Lower lobe of right lung (tissue), 2 donors: Measurements from ENCODE around the gene DENND5A. TPM values are rescaled to one million over a fixed set of nuclear protein-coding genes. Genes with fewer than 3 reads are reported as not detected.
"Not testable (repeated sequence)": the region's sequence is repeated elsewhere in the genome, so short reads cannot be mapped to it uniquely, and the experiment has no call there.

Experiments
- ATAC-seq, 2 donors: fragments of 200-7000 bp; cut with Tn5 transposase; one replicate each; pipeline ENCODE4 v1.9.1; 2020 to 2022; ENCODE audit warnings: mild to moderate bottlenecking in 2 of 2, moderate library complexity in 2 of 2
- DNase-seq: peaks from one replicate; pipeline ENCODE4 v3.0.0-alpha.2; 2020
- H3K27ac ChIP-seq: fragments of 200-600 bp; one replicate; pipeline ENCODE4 v1.8.0; 2022
- H3K27me3 ChIP-seq: fragments of 200-600 bp; one replicate; pipeline ENCODE4 v1.8.0; 2022; ENCODE audit warnings: low read depth
- H3K36me3 ChIP-seq: fragments of 200-600 bp; one replicate; pipeline ENCODE4 v1.8.0; 2022; ENCODE audit warnings: mild to moderate bottlenecking
- H3K4me1 ChIP-seq: fragments of 200-600 bp; one replicate; pipeline ENCODE4 v1.8.0; 2022
- H3K4me3 ChIP-seq: fragments of 200-600 bp; one replicate; pipeline ENCODE4 v1.8.0; 2022; ENCODE audit warnings: mild to moderate bottlenecking
- H3K9me3 ChIP-seq: fragments of 200-600 bp; one replicate; pipeline ENCODE4 v1.8.0; 2022
- CTCF ChIP-seq: fragments of 200-600 bp; IDR thresholded peaks from one replicate; pipeline ENCODE4 v1.8.0; 2022; ENCODE audit warnings: antibody characterized with exemption, mild to moderate bottlenecking
- intact Hi-C: fragments of 100-400 bp; cut with DNase I; formaldehyde crosslinking; loops from one replicate; pipeline ENCODE4 v1.11.0; 2022
- total RNA-seq: library from RNA; stranded (reverse); fragmentation: NEBNext Ultra II Directional; extraction: Animal tissue kit (Norgen Biotek cat#: 25700); gene quantifications from one replicate; pipeline ENCODE4 v1.2.1, GENCODE V29; 2021
- donor health status: DM: no; HTN: yes; CAD: no; lungs with severe emphysema.

The DENND5A gene
- total RNA-seq, 1 donor from 2014 or later: 97.5 TPM

- no peak for ATAC-seq
Observed at GRCh38 chr11:9210224-9210921, 54.8 kb downstream of the DENND5A start.

GRCh38 chr11:9209604-9210003 lies 55.5 kb downstream of the DENND5A start:
- H3K27ac ChIP-seq, ATAC-seq, DNase-seq, H3K36me3 ChIP-seq, H3K9me3 ChIP-seq, H3K4me3 ChIP-seq, H3K27me3 ChIP-seq, intact Hi-C loops: not testable (repeated sequence)
- H3K4me1 ChIP-seq: peaks cover 18% of the 10 kb centered on the region

More at GRCh38 chr11:9210224-9210921, 54.8 kb downstream of the DENND5A start:
- Histone ChIP-seq H3K27ac (no peak overlapping the region), H3K36me3 (peaks cover 9% of the 10 kb centered on the region), H3K9me3 (no peaks in the 10 kb centered on the region), H3K4me1 (peaks cover 18% of the 10 kb centered on the region), H3K4me3 (no peak overlapping the region), H3K27me3 (no peaks in the 10 kb centered on the region)
- intact Hi-C loops: no loop called here
- TF ChIP-seq CTCF: no peak
- DNase-seq: no peak

- TF ChIP-seq CTCF: no peak
- no peak overlapping the region for H3K27ac ChIP-seq
- DNase-seq (no peak), ATAC-seq (peak in 1 of 2 donors; percentile 28)
- no peaks in the 10 kb centered on the region for H3K9me3 ChIP-seq
- intact Hi-C loops: no loop called here
- H3K4me3 ChIP-seq: no peak overlapping the region
- no peaks in the 10 kb centered on the region for H3K27me3 ChIP-seq
- H3K36me3 ChIP-seq: peaks cover 16% of the 10 kb centered on the region
- H3K4me1 ChIP-seq: peaks cover 18% of the 10 kb centered on the region
Observed at GRCh38 chr11:9208726-9209501, 56.2 kb downstream of the DENND5A start.

GRCh38 chr11:9207229-9207628 lies 57.9 kb downstream of the DENND5A start:
- H3K27ac ChIP-seq: no peak overlapping the region
- no peaks in the 10 kb centered on the region for H3K27me3 ChIP-seq
- H3K4me1 ChIP-seq: peaks cover 18% of the 10 kb centered on the region
- TF ChIP-seq CTCF: no peak
- no peak overlapping the region for H3K4me3 ChIP-seq
- DNase-seq (no peak), ATAC-seq (no peak)
- intact Hi-C loops: no loop called here
- peaks cover 28% of the 10 kb centered on the region for H3K36me3 ChIP-seq
- no peaks in the 10 kb centered on the region for H3K9me3 ChIP-seq

GRCh38 chr11:9206496-9206895 lies 58.7 kb downstream of the DENND5A start:
- Histone ChIP-seq H3K4me1 (peaks cover 14% of the 10 kb centered on the region), H3K27me3 (no peaks in the 10 kb centered on the region), H3K27ac (no peak overlapping the region), H3K9me3 (no peaks in the 10 kb centered on the region), H3K4me3 (no peak overlapping the region), H3K36me3 (peaks cover 28% of the 10 kb centered on the region)
- intact Hi-C loops: no loop called here
- DNase-seq (no peak), ATAC-seq (no peak)
- no peak for TF ChIP-seq CTCF
